Ishikawa (cell line): Measurements from ENCODE around the gene MT3.

ENCODE experiments used
- CEBPB ChIP-seq: IDR thresholded peaks from 2 replicates; pipeline ENCODE4 v1.6.1; 2012
- CREB1 ChIP-seq: IDR thresholded peaks from 2 replicates; pipeline ENCODE4 v1.6.1; 2012; ENCODE audit warnings: low read depth
- EGR1 ChIP-seq: IDR thresholded peaks from 2 replicates; pipeline ENCODE4 v1.6.1; 2012
- EP300 ChIP-seq: IDR thresholded peaks from 2 replicates; pipeline ENCODE4 v1.6.1; 2012; ENCODE audit warnings: borderline replicate concordance
- FOXM1 ChIP-seq: IDR thresholded peaks from 2 replicates; pipeline ENCODE4 v1.6.1; 2012; ENCODE audit warnings: low read depth, borderline replicate concordance
- MAX ChIP-seq: IDR thresholded peaks from 2 replicates; pipeline ENCODE4 v1.6.1; 2012
- RAD21 ChIP-seq: IDR thresholded peaks from 2 replicates; pipeline ENCODE4 v1.6.1; 2012; ENCODE audit warnings: low read depth
- REST ChIP-seq: IDR thresholded peaks from 2 replicates; pipeline ENCODE4 v1.6.1; 2012; ENCODE audit warnings: low read depth, mild to moderate bottlenecking
- TAF1 ChIP-seq: IDR thresholded peaks from 2 replicates; pipeline ENCODE4 v1.6.1; 2012; ENCODE audit warnings: low read depth, mild to moderate bottlenecking
- TEAD4 ChIP-seq: IDR thresholded peaks from 2 replicates; pipeline ENCODE4 v1.6.1; 2012
- USF1 ChIP-seq: IDR thresholded peaks from 2 replicates; pipeline ENCODE4 v1.6.1; 2012
- YY1 ChIP-seq: IDR thresholded peaks from 2 replicates; pipeline ENCODE4 v1.6.1; 2012; ENCODE audit warnings: low read depth
- ZBTB7A ChIP-seq: IDR thresholded peaks from 2 replicates; pipeline ENCODE4 v1.6.1; 2012; ENCODE audit warnings: low read depth

- no peak for TF ChIP-seq YY1
- TF ChIP-seq ZBTB7A, result no peak
- TF ChIP-seq TAF1, result no peak
- TF ChIP-seq REST, result no peak
- TF ChIP-seq EP300, result no peak
- TF ChIP-seq USF1, result no peak
- TF ChIP-seq TEAD4, result no peak
- TF ChIP-seq CEBPB, result no peak
- no peak for TF ChIP-seq MAX
- no peak for TF ChIP-seq RAD21
- no peak for TF ChIP-seq CREB1
- TF ChIP-seq FOXM1, result no peak
- TF ChIP-seq EGR1, result no peak
These were observed 14.7 kb upstream of the MT3 start for GRCh38 chr16:56574625-56575024.
